GM21619 (cell line): ENCODE data around the gene SERPINI2.

Experiments
- ATAC-seq: cut with Tn5 transposase; IDR thresholded peaks from one replicate; pipeline ENCODE4 v1.9.1; 2021; ENCODE audit not compliant: unreplicated experiment

The SERPINI2 gene

GRCh38 chr3:167473863-167474262 is at the start of gene SERPINI2:
SERPINI2 (minus strand) TSS chr3:167474042; CDS start chr3:167471834, 2,208 bp downstream.
- ATAC-seq, result no peak

GRCh38 chr3:167521006-167521355 is 47.1 kb upstream of the SERPINI2 start:
- no peak for ATAC-seq

GRCh38 chr3:167520266-167521005 is 46.6 kb upstream of the SERPINI2 start:
- ATAC-seq, result no peak

- ATAC-seq, result no peak
Measured at GRCh38 chr3:167507954-167508353, 34.1 kb upstream of the SERPINI2 start.

GRCh38 chr3:167502401-167502800 is 28.6 kb upstream of the SERPINI2 start:
- no peak for ATAC-seq

GRCh38 chr3:167501941-167502340 is 28.1 kb upstream of the SERPINI2 start:
- ATAC-seq, result no peak

- no peak for ATAC-seq
Measured at GRCh38 chr3:167497903-167498302, 24.1 kb upstream of the SERPINI2 start.

GRCh38 chr3:167493244-167493643 is 19.4 kb upstream of the SERPINI2 start:
- ATAC-seq, result no peak

- no peak for ATAC-seq
Measured at GRCh38 chr3:167491621-167492020, 17.8 kb upstream of the SERPINI2 start.

GRCh38 chr3:167489571-167489970 is 15.7 kb upstream of the SERPINI2 start:
- ATAC-seq, result no peak

GRCh38 chr3:167487556-167487955 is 13.7 kb upstream of the SERPINI2 start:
- no peak for ATAC-seq

- ATAC-seq, result no peak
Measured at GRCh38 chr3:167484551-167484950, 10.7 kb upstream of the SERPINI2 start.

GRCh38 chr3:167483708-167484475 is 10.1 kb upstream of the SERPINI2 start:
- ATAC-seq, result no peak

- no peak for ATAC-seq
Measured at GRCh38 chr3:167481164-167481563, 7.3 kb upstream of the SERPINI2 start.

- no peak for ATAC-seq
Measured at GRCh38 chr3:167480748-167481147, 6.9 kb upstream of the SERPINI2 start.

- ATAC-seq, result no peak
Measured at GRCh38 chr3:167469381-167469780, 4.5 kb downstream of the SERPINI2 start.

GRCh38 chr3:167467848-167468611 is 5.8 kb downstream of the SERPINI2 start:
- ATAC-seq, result no peak

GRCh38 chr3:167466966-167467365 is 6.9 kb downstream of the SERPINI2 start:
- ATAC-seq, result no peak

GRCh38 chr3:167456157-167456799 is 17.6 kb downstream of the SERPINI2 start:
- ATAC-seq, result no peak

GRCh38 chr3:167453815-167454214 is 20.0 kb downstream of the SERPINI2 start:
- ATAC-seq, result no peak

GRCh38 chr3:167451282-167451681 is 22.6 kb downstream of the SERPINI2 start:
- no peak for ATAC-seq
